ENCODE data around the gene C2CD3. TPM values are rescaled to one million over a fixed set of nuclear protein-coding genes. Genes with fewer than 3 reads are reported as not detected.
A peak's percentile ranks its signal among the peaks of the same experiment; 100 is the strongest.

The C2CD3 gene
- total RNA-seq, 2 experiments from 2014 or later: 31.9 to 35.1 TPM

GRCh38 chr11:74169738-74170458, 904 bp downstream of the C2CD3 start:
- ATAC-seq (ENCODE audit: poor library complexity): no peak
- H3K4me3 ChIP-seq (ENCODE audit: low read length): peak overlapping the region; percentile 90
- no peak for TF ChIP-seq CTCF (IDR thresholded peaks at IDR 0.05)

DNA sequence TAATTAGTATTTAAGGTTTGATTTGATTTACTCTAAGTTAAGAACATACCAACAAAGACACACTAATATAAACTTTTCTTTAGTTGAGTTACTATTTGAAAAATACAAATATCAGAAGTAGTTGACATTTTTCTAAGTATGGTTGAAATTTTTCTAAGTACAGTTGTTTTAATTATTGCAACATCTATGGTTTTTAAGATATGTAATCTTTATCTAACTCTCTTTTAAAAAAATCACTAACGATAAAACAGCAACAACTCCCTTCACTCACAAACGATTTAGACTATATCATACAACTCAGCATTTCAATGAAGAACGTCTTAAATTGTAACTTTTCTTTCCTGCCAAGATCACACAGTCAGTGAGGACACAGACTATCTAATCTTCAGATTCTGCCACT, 2.0 kb downstream of the C2CD3 start:
- Histone ChIP-seq H3K9me3 (ENCODE audit: control insufficient read depth in 1 of 2, insufficient read depth in 1 of 2, low read length in 2 of 2) (no peaks in the 10 kb centered on the region), H3K27me3 (ENCODE audit: control insufficient read depth in 1 of 2, insufficient read depth in 2 of 2, low read length in 2 of 2) (no peaks in the 10 kb centered on the region), H3K4me3 (ENCODE audit: low read length) (no peak overlapping the region), H3K36me3 (ENCODE audit: insufficient read depth, low read length) (peaks cover 34% of the 10 kb centered on the region), H3K27ac (ENCODE audit: low read depth in 1 of 2, low read length in 2 of 2) (no peak overlapping the region), H3K4me1 (ENCODE audit: insufficient read depth, low read length) (peaks cover 26% of the 10 kb centered on the region)
- DNase-seq (no peak), ATAC-seq (ENCODE audit: poor library complexity) (no peak)
- peaks cover 45% of the 10 kb centered on the region for H3K36me3 Mint-ChIP-seq (ENCODE audit: low read depth)
- no peaks in the 10 kb centered on the region for H3K27me3 Mint-ChIP-seq
- intact Hi-C loops (cut with DNase I, micrococcal nuclease): loop anchor here in 1 of 2 experiments (2.0 to 5.0 kb wide), 2 partner anchors 326 to 382 kb away; partner anchors contain the start of gene MRPL48
- no peaks in the 10 kb centered on the region for H3K9me3 Mint-ChIP-seq
- no peak overlapping the region for H3K27ac Mint-ChIP-seq
- ChIA-PET CTCF (no interaction called here), POLR2A (no interaction called here)
- TF ChIP-seq CTCF (IDR thresholded peaks at IDR 0.05): no peak
- H3K4me1 Mint-ChIP-seq (ENCODE audit: low read depth): peaks cover 18% of the 10 kb centered on the region
- peak overlapping the region; percentile 27 for H3K4me3 Mint-ChIP-seq

More at GRCh38 chr11:74169738-74170458, 904 bp downstream of the C2CD3 start:
- ChIA-PET POLR2A (interaction anchor here (1.2 to 2.4 kb wide), 8 partner anchors 8 to 390 kb away, joined by 3 to 29 read pairs (median 10); partner anchors contain the start of gene LIPT2), CTCF (interaction anchor here (1.3 to 2.0 kb wide), 2 partner anchors 8 to 280 kb away, joined by 3 to 4 read pairs; no protein-coding TSS in a partner anchor)
- Mint-ChIP-seq H3K36me3 (ENCODE audit: low read depth) (peaks cover 35% of the 10 kb centered on the region), H3K9me3 (no peaks in the 10 kb centered on the region), H3K4me3 (no peak overlapping the region), H3K27ac (no peak overlapping the region), H3K4me1 (ENCODE audit: low read depth) (peaks cover 20% of the 10 kb centered on the region), H3K27me3 (no peaks in the 10 kb centered on the region)
- Histone ChIP-seq H3K9me3 (ENCODE audit: control insufficient read depth in 1 of 2, insufficient read depth in 1 of 2, low read length in 2 of 2) (no peaks in the 10 kb centered on the region), H3K4me1 (ENCODE audit: insufficient read depth, low read length) (peaks cover 26% of the 10 kb centered on the region), H3K27me3 (ENCODE audit: control insufficient read depth in 1 of 2, insufficient read depth in 2 of 2, low read length in 2 of 2) (no peaks in the 10 kb centered on the region), H3K27ac (ENCODE audit: low read depth in 1 of 2, low read length in 2 of 2) (peak overlapping the region in 1 of 2 donors; percentile 71), H3K36me3 (ENCODE audit: insufficient read depth, low read length) (peaks cover 25% of the 10 kb centered on the region)
- peak in 2 of 14 experiments; percentile 13 to 17 for DNase-seq
- intact Hi-C loops (cut with DNase I, micrococcal nuclease): loop anchor here (2.0 to 10.0 kb wide), 16 partner anchors 62 to 1738 kb away; partner anchors contain the start of genes COA4 (in 2 of the 2), PAAF1 (in 2 of the 2), CLPB (in 1 of the 2) and FAM168A (in 1 of the 2)

GRCh38 chr11:74162681-74163467, 7.9 kb downstream of the C2CD3 start:
- peaks cover 43% of the 10 kb centered on the region for H3K36me3 ChIP-seq (ENCODE audit: insufficient read depth, low read length)
- no peak overlapping the region for H3K4me3 ChIP-seq (ENCODE audit: low read length)
- no peak for TF ChIP-seq CTCF (IDR thresholded peaks at IDR 0.05)
- Mint-ChIP-seq H3K36me3 (ENCODE audit: low read depth) (peaks cover 74% of the 10 kb centered on the region), H3K27me3 (no peaks in the 10 kb centered on the region), H3K4me3 (no peak overlapping the region), H3K4me1 (ENCODE audit: low read depth) (peaks cover 41% of the 10 kb centered on the region), H3K9me3 (no peaks in the 10 kb centered on the region), H3K27ac (no peak overlapping the region)
- ATAC-seq (ENCODE audit: poor library complexity): no peak
- ChIA-PET CTCF (interaction anchor here (1.7 kb wide), 1 partner anchor 7 kb away, joined by 3 read pairs; no protein-coding TSS in a partner anchor), POLR2A (interaction anchor here (1.1 kb wide), 1 partner anchor 8 kb away, joined by 3 read pairs; the partner anchor contains the start of genes C2CD3 and PPME1)
- no peak for DNase-seq
- no peaks in the 10 kb centered on the region for H3K4me1 ChIP-seq (ENCODE audit: insufficient read depth, low read length)
- H3K9me3 ChIP-seq (ENCODE audit: control insufficient read depth in 1 of 2, insufficient read depth in 1 of 2, low read length in 2 of 2): no peaks in the 10 kb centered on the region
- intact Hi-C loops (cut with DNase I, micrococcal nuclease): no loop called here
- H3K27me3 ChIP-seq (ENCODE audit: control insufficient read depth in 1 of 2, insufficient read depth in 2 of 2, low read length in 2 of 2): no peaks in the 10 kb centered on the region
- H3K27ac ChIP-seq (ENCODE audit: low read depth in 1 of 2, low read length in 2 of 2): no peak overlapping the region
